K562 (cell line): ENCODE measurements around the gene HTRA3. TPM values are rescaled to one million over a fixed set of nuclear protein-coding genes. Genes with fewer than 3 reads are reported as not detected.
A peak's percentile ranks its signal among the peaks of the same experiment; 100 is the strongest.

Experiments
- BACH1 ChIP-seq: fragments of 200-800 bp; sonication (Bioruptor generic); IDR thresholded peaks from 2 replicates; pipeline ENCODE4 v1.6.1; 2016; ENCODE audit warnings: missing genetic modification characterization, missing compliant biosample characterization
- CHAMP1 ChIP-seq: fragments of 450-650 bp; IDR thresholded peaks from 2 replicates; pipeline ENCODE4 v1.6.1; 2016; ENCODE audit warnings: mild to moderate bottlenecking
- DACH1 ChIP-seq: fragments of 450-650 bp; IDR thresholded peaks from 2 replicates; pipeline ENCODE4 v1.6.1; 2018; ENCODE audit not compliant: partially characterized antibody
- ETS1 ChIP-seq: conservative IDR thresholded peaks from 2 replicates; pipeline ENCODE4 v1.6.1; 2011; ENCODE audit warnings: low read depth, mild to moderate bottlenecking, low read length; ENCODE audit not compliant: control insufficient read depth
- HINFP ChIP-seq: fragments of 450-650 bp; conservative IDR thresholded peaks from 2 replicates; pipeline ENCODE4 v1.6.1; 2016; ENCODE audit warnings: missing genetic modification characterization, low read depth, mild to moderate bottlenecking, control low read depth, missing compliant biosample characterization
- HNRNPLL ChIP-seq: fragments of 200-400 bp; formaldehyde crosslinking; IDR thresholded peaks from 2 replicates; pipeline ENCODE4 v1.6.1; 2017; ENCODE audit warnings: low read length, low read depth, mild to moderate bottlenecking; ENCODE audit not compliant: poor library complexity, severe bottlenecking
- HOMEZ ChIP-seq: fragments of 250-450 bp; sonication (Bioruptor Pico); IDR thresholded peaks from 2 replicates; pipeline ENCODE4 v1.4.0; 2020; ENCODE audit warnings: mild to moderate bottlenecking, moderate library complexity
- JUN ChIP-seq, 2 experiments: sonication (generic) in 1 of 2; formaldehyde crosslinking in 1 of 2; IDR thresholded peaks; 2 replicates each; pipeline versions ENCODE4 v1.6.1 to v1.8.0; 2012 to 2022; ENCODE audit warnings: borderline replicate concordance in 2 of 2, mild to moderate bottlenecking in 2 of 2, improper control_type of control experiment in 1 of 2, low read depth in 1 of 2, low read length in 1 of 2, missing genetic modification reagents in 1 of 2
- L3MBTL2 ChIP-seq: fragments of 450-650 bp; IDR thresholded peaks from 2 replicates; pipeline ENCODE4 v1.6.1; 2016; ENCODE audit warnings: mild to moderate bottlenecking, moderate library complexity
- NR2C2 ChIP-seq, 2 experiments: fragments of 200-800 bp in 1 of 2; sonication (Bioruptor generic) in 1 of 2; sonication (generic) in 1 of 2; formaldehyde crosslinking in 1 of 2; IDR thresholded peaks; 2 replicates each; pipeline versions ENCODE4 v1.6.1 to v1.8.0; 2016 to 2022; ENCODE audit warnings: mild to moderate bottlenecking in 1 of 2, missing compliant biosample characterization in 1 of 2, missing genetic modification characterization in 1 of 2, missing genetic modification reagents in 1 of 2
- RNF2 ChIP-seq: sonication (generic); IDR thresholded peaks from 2 replicates; pipeline ENCODE4 v1.6.1; 2016
- THRAP3 ChIP-seq: fragments of 450-650 bp; IDR thresholded peaks from 2 replicates; pipeline ENCODE4 v1.6.1; 2016; ENCODE audit warnings: mild to moderate bottlenecking, inconsistent platforms, borderline replicate concordance
- ZBTB34 ChIP-seq: fragments of 250-450 bp; sonication (Bioruptor Pico); IDR thresholded peaks from 2 replicates; pipeline ENCODE4 v1.8.0; 2021; ENCODE audit warnings: mild to moderate bottlenecking, moderate library complexity
- ZBTB7A ChIP-seq: IDR thresholded peaks from 2 replicates; pipeline ENCODE4 v1.6.1; 2011; ENCODE audit warnings: low read depth, mild to moderate bottlenecking, low read length, moderate library complexity, borderline replicate concordance; ENCODE audit not compliant: control insufficient read depth
- polyA plus RNA-seq, 8 experiments: library from polyadenylated mRNA; depleted of rRNA in 4 of 8; stranded (reverse) in 5 of 8; unstranded in 3 of 8; fragments of >200 nt; fragmentation: Nextera tagmentation in 2 of 8; fragmentation: Illumina TruSeq in 1 of 8; extraction: Ambion mirVana in 2 of 8; extraction: Trizol in 1 of 8; gene quantifications; 2 replicates each; pipeline versions ENCODE4 v1.2.1 to v1.2.3, GENCODE V29; 2011 to 2014; ENCODE audit warnings: inconsistent platforms in 1 of 8, missing spikeins in 1 of 8
- total RNA-seq, 7 experiments: library from RNA; depleted of rRNA in 6 of 7; stranded (reverse); fragments of >200 nt in 6 of 7; fragmentation: Illumina TruSeq in 2 of 7; extraction: Trizol in 2 of 7; gene quantifications; 2 replicates each; pipeline versions ENCODE4 v1.2.1 to v1.2.3, GENCODE V29; 2011 to 2021; ENCODE audit warnings: low replicate concordance in 1 of 7
- TF ChIP-seq, protein P1 (sequence below): sonication (generic); formaldehyde crosslinking; IDR thresholded peaks from 2 replicates; pipeline ENCODE4 v1.8.0; 2023; ENCODE audit warnings: mild to moderate bottlenecking, missing genetic modification reagents

The HTRA3 gene
- total and polyA plus RNA-seq, 9 of the 15 experiments (the other 6 are each of a cell fraction or from before 2014, with no cell fraction given) = 0.04 TPM; not detected in 8

DNA sequence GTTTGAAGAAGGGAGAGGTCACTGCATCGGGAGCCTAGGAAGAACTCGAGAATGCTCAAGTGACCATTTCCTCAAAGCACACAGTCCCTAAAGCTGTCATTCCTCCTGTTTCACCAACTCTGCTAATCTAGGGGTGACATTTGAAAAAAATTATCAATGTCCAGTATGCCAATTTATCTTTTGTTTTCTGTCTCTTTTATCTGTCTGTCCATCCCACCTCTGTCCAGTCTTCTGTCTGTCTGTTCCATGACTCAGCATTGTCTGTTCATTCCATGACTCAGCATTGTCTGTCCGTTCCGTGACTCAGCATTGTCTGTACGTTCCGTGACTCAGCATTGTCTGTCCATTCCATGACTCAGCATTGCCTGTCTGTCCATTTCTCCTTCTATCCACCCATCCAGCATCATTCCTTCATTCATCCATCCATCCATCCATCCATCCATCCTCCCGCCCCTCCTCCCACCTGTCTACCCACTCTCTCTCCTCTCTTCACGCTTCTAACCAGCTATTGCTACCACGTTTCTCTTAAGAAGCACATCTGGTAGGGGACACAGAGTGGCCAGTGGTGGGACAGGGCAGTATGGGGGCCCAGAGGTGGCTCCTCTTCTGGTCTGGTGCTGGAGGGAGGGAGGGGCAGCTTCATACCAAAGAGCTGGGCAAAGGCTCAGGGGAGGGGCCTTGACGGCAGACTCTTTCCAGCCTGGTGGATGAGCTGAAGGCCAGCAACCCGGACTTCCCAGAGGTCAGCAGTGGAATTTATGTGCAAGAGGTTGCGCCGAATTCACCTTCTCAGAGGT is 34.1 kb downstream of the HTRA3 start (continued):
- TF ChIP-seq, protein P1, sequence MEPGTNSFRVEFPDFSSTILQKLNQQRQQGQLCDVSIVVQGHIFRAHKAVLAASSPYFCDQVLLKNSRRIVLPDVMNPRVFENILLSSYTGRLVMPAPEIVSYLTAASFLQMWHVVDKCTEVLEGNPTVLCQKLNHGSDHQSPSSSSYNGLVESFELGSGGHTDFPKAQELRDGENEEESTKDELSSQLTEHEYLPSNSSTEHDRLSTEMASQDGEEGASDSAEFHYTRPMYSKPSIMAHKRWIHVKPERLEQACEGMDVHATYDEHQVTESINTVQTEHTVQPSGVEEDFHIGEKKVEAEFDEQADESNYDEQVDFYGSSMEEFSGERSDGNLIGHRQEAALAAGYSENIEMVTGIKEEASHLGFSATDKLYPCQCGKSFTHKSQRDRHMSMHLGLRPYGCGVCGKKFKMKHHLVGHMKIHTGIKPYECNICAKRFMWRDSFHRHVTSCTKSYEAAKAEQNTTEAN (CRISPR knock-in tag) = peak; percentile 32; the same call in 1 of the 2 replicates
- peak; percentile 68 for TF ChIP-seq NR2C2 (CRISPR knock-in tag; IDR thresholded peaks at IDR 0.05)
- TF ChIP-seq NR2C2 (tag; IDR thresholded peaks at IDR 0.05) = peak; percentile 71; the same call in 1 of the 2 replicates
- peak; percentile 97 for TF ChIP-seq JUN (IDR thresholded peaks at IDR 0.05; ENCODE audit: borderline replicate concordance, low read depth, low read length)
- TF ChIP-seq JUN (CRISPR knock-in tag; IDR thresholded peaks at IDR 0.05; ENCODE audit: borderline replicate concordance) = peak; percentile 84; the same call in 1 of the 2 replicates
- TF ChIP-seq RNF2 = peak; percentile 72; the same call in 1 of the 2 replicates
- TF ChIP-seq DACH1 = peak; percentile 63
- TF ChIP-seq BACH1 (tag) = peak; percentile 100
- TF ChIP-seq HNRNPLL = no peak
- no peak for TF ChIP-seq HOMEZ
- TF ChIP-seq ZBTB34 = no peak
- TF ChIP-seq L3MBTL2 = peak; percentile 63
- peak; percentile 81 for TF ChIP-seq ETS1
- peak; percentile 42; the same call in 1 of the 2 replicates for TF ChIP-seq HINFP (tag)
- no peak for TF ChIP-seq ZBTB7A
- TF ChIP-seq THRAP3 = peak; percentile 97
- TF ChIP-seq CHAMP1 = no peak; the same call in none of the 2 replicates
